Medulla oblongata (tissue), 1 donor: ENCODE results near the gene SAPCD2.

Experiments
- DNase-seq: peaks from one replicate; pipeline ENCODE4 v3.0.0-alpha.2; 2015; ENCODE audit errors: extremely low spot score

Gene SAPCD2

DNA sequence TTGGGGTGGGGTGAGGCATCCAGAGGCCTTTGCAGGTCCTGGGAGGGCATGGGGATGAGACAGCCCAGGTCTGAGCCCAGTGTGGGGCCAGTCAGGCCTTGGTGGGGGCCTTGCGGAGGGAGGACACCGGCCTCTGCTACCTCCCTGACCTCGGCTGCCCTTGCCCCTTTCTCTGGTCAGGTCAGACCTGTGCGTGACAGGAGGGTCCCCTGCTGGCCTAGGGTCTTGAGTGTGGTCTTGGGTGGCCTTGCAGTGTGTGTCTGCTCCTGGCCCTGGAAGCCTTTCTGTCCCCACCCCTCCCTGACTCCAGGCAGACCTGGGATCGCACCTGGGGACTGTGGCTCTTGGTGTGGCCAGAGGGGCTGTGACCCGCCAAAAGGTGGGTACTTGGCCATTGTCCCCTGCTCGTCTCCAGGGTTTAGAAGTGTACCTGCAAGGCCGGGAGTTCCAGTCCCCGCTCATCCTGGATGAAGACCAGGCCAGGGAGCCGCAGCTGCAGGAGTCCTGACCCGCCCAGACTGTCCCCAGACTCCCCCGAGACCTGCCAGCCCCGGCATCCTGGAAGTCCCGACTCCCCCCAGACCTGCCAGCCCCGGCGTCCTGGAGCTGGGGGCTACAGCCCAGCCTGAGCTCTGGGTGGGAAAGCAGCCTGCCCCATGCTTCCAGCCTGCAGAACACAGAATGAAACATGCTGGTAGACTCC, 12.0 kb upstream of the SAPCD2 start:
- DNase-seq, result no peak

DNA sequence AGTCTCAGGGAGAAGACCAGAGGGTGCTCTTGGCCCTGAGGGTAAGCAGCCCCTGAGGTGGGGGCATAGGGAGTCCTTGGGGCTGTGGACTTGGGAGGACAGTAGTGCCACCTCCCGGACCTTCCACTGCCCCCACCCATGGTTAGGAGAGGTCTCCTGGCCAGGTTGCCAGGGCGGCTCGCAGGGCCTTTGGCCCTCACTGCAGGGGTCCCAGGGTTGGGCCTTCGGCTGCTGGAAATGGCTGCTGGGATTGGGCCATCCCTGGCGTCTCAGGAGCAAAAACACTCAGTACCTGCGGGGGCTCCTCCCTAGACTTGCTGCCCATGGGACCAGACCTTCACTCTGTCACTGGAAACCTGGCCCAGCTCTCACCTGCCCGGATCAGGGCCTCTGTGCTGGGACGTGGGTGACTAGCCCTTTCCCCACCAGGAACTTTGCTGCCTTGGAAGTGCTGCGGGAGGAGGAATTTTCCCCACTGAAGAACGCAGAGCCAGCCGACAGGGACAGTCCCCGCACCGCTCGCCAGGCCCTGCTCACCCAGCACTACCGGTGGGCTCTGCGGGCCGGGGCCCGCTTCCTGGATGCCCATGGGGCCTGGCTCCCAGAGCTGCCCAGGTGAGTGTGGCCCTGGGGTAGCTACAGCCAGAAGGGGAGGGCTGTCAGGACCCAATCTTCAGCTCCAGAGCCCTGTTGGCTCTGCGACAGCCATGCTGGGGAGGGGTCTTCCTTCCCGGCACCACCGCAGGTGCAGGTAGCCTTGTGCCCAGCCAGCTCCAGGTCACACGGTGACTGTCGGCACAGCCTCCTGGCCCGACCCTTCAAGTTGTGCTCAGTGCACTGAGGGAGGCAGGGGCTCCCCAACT, 10.1 kb upstream of the SAPCD2 start:
- DNase-seq, result no peak

DNA sequence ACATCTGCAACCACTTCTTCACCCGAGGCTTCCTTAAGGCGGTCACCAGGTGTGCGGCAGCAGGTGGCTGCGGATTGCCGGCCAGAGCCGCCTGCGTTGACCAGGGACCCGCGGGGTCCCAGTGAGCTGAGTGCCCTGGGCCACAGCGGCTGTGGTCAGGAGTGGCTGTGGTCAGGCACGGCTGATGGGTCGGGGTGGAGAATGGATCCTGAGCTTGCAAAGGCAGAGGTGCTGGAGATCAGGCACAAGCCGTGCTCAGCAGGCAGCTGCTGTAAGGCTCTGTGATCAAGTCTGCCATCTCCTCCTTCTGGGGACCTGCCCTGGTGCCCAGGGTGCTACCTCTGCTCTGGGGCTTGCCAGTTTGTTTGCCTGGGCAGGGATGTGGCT, 9.0 kb upstream of the SAPCD2 start:
- no peak for DNase-seq

DNA sequence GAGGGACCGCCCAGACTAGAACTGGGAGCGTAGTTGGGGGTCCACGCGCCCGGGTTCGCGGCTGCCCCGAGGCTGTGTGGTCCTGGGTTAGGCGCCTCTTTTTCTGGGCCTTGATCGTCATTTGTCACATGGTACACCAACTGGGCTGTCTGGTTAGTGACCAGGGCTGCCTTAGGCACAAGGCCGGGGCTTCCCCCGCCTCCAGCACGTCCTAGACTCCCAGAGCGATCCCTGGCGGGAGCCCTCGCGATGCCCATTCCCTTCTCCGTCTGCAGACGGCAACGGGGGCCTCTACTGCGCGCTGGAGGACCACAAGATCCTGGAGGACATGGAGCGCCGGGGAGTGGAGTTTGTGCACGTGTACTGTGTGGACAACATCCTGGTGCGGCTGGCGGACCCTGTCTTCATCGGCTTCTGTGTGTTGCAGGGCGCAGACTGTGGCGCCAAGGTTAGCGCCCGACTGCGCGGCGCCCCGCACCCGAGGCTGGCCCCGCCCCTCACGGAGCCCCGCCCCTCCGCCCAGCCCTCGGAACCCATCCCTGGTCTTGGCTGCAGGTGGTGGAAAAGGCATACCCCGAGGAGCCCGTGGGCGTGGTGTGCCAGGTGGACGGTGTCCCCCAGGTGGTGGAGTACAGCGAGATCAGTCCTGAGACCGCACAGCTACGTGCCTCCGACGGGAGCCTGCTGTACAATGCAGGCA, 8.5 kb upstream of the SAPCD2 start:
- no peak for DNase-seq

DNA sequence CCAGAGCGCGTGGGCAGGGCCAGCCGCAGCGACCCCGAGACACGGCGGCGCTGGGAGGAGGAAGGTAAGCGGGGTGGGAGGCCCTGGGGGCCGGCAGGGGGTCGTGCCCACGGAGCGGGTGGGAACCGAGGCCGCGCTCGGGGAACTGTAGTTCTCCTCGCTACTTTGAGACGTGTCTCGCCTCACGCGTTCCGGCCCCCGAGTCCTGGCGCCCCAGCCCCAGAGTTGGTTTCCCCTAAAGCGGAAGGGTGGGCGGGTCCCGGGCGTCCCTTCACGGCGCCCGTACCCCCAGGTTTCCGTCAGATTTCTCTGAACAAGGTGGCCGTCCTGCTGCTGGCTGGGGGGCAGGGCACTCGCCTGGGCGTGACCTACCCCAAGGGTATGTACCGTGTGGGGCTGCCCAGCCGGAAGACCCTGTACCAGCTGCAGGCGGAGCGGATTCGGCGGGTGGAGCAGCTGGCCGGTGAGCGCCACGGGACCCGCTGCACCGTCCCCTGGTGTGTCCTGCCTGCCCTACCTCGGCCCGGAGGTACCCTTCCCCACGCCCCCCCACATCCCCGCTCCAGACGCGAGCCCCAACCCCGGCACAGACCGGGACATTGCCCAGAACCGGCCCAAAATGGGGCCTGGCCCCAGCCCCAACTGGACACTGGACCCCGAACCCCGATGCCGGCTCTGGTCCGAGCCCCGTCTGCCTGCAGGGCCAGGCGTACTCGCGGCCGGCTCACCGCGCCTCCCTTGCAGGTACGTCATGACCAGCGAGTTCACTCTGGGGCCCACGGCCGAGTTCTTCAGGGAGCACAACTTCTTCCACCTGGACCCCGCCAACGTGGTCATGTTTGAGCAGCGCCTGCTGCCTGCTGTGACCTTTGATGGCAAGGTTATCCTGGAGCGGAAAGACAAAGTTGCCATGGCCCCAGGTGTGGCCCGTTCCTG, 7.7 kb upstream of the SAPCD2 start:
- DNase-seq, result no peak

DNA sequence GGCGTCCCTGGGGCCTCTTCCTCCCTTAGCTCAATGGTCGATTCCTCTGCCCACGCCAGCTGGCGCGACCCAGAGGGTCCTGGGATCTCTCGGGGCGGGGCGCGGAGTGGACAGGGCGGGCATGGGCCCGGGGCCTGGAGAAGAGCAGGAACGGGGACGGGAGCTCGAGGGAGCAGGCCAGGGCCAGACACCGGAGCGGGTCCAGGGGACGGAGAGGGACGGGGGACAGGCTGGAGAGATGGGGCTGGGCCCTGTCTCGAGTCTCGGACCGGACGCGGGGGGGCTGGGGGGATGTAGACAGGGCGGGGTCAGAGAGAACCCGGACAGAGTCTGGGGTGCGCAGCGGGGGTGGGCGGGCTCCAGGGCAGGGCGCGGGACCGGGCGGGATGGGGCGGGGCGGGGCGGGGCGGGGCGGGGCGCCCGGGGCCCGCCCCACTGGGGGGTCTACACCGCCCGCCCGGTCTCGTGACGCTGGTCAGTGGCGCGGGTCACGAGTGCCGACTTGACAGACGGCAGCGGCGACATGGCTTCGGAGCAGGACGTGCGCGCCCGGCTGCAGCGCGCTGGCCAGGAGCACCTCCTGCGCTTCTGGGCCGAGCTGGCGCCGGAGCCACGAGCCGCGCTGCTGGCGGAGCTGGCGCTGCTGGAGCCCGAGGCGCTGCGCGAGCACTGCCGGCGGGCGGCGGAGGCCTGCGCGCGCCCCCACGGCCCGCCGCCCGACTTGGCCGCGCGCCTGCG, 6.8 kb upstream of the SAPCD2 start, which contains the start of gene UAP1L1:
Gene UAP1L1 (plus strand): TSS at position 508 of the 738 bp plus-strand sequence. CDS start 16 bp downstream, at position 524.
- DNase-seq, result peak; percentile 81

DNA sequence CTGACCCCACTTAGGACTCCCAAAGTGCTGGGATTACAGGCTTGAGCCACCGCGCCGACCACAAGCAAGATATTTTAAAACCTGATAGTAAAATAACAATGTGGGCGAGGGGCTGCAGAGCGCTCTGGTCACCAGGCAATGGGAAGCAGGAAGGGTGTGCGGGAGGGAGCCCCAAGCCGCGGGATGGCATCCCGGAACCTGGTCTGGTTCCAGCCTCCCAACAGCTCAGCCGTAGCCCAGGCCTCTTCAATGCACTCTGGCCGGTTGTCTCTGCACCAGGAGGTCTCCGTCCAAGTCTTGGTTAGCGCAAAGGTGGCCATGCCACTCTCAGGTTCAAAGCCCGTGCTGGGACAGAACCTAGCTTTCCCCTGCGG, 6.3 kb upstream of the SAPCD2 start:
- no peak for DNase-seq

DNA sequence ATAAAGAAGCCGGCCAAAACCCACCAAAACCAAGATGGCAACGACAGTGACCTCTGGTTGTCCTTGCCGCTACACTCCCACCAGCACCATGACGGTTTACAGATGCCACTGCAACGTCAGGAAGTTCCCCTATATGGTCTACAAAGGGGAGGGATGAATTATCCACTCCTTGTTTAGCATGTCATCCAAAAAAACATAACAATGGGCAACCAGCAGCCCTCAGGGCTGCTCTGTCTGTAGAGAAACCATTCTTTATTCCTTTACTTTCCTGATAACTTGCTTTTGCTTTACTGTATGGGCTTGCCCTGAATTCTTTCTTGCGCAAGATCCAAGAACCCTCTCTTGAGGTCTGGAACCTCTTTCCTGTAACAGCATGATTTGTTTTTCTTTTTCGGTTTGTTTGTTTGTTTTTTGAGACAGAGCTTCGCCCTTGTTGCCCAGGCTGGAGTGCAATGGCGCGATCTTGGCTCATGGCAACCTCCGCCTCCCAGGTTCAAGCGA, 5.0 kb upstream of the SAPCD2 start:
- DNase-seq, result no peak

DNA sequence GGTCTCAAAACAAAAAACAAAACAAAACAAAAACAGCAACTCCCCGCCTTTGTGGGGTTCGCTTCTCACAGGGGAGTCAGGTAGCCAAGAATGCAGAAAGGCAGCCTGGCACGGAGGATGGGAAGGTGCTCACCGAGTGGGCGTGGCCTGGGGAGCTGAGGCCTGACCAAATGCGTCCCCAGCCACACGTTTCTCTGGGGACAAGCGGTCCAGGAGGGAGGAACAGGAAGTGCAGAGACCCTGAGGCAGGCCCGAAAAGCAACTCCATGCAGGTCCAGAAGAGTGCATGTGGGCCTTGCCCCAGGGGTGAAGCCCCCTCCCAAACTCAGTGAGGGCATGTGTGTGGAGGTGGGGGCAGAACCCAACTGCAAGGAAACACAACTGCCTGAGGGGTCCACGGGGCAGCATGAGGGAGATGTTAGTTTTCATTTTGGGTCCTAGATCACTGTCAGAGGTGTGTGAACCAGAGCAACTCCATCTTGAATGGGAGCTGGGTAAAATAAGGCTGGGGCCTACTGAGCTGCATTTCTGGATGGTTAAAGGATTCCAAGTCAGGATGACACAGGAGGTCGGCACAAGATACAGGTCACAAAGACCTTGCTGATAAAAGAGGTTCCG, 4.4 kb upstream of the SAPCD2 start:
- DNase-seq, result no peak

DNA sequence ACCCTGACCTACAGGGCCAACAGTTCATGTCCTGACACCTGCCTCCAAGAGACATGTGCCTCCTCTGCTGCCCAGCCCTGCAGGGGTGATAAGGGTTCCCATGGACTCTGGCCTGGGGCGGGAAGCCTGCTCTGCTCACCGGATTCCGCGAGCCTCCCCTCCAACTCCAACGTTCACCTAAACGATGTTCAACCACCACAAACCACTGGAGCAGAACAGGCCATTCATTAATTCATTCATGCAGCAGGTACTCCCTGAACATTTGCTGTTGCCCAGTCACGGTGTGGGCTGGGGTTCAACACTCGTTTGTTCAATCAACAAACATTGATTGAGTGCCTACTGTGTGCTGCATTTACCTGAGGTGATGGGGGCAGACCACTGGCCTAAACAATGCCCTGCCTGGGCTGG, 3.6 kb upstream of the SAPCD2 start:
- no peak for DNase-seq

DNA sequence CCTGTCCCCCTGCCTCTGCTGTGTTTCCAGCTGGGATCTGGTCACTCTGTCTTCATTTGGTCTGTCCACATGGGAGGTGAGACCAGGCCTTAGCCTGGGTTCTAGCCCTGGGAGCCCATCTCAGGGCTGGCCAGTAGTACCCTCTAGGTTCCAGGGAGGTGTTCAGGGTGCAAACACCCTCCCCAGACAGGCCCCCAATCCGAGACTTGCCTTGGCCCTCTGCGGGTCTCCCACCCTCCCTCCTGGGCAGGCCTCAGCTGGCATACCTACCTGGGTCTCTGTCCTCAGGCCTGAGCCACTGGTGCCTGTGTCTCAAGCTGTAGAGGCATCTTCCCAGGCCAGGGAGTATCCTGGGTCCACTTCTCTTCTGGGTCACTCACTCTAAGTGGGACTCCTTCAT, 925 bp upstream of the SAPCD2 start:
- DNase-seq, result no peak

DNA sequence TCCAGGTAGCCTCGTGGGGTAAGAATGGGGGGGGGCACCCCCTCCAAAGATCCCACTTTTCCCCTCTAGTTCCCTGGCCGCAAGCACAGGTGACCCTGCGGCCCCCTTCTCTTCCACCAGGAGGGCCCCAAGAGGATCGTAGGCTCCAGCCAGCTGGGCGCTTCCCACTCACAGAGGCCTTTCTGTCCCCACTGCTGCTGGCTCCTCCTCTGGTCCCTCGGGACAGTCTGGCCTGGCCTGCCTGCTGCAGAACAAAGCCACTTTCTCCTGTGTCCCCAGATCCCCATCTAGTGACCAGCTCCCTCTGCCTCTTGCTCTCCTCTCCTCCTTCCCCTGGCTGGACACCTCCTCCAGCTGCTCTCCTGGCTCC, 534 bp upstream of the SAPCD2 start:
- DNase-seq, result peak; percentile 94

DNA sequence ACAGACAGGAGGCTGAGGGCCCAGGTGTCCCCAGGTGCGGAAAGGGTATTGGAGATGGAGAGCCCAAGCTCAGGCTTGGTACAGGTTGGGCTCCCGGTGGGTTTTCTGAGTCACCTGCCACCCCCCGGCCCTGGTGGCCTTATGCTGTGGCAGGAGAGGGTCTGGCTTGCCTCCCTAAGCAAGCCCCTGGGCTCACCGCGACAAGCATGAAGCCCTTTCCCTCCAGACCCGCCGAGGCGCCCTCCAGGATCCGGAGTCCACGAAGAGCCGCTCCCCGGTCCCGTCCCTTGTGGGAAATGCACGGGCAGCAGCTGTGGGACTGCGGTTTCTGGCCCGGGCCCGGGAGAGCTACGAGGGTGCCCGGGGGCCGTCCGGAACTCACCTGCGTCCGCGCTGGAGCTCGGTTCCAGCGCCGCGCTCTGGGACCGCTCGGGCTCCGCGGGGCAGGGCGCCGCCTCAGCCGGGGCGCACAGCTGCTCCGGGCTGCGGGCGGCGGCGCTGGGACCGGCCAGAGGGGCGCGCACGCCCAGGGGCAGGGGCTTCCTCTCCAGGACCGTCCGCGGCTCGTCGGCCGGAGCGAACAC, 757 bp downstream of the SAPCD2 start:
- DNase-seq, result no peak

DNA sequence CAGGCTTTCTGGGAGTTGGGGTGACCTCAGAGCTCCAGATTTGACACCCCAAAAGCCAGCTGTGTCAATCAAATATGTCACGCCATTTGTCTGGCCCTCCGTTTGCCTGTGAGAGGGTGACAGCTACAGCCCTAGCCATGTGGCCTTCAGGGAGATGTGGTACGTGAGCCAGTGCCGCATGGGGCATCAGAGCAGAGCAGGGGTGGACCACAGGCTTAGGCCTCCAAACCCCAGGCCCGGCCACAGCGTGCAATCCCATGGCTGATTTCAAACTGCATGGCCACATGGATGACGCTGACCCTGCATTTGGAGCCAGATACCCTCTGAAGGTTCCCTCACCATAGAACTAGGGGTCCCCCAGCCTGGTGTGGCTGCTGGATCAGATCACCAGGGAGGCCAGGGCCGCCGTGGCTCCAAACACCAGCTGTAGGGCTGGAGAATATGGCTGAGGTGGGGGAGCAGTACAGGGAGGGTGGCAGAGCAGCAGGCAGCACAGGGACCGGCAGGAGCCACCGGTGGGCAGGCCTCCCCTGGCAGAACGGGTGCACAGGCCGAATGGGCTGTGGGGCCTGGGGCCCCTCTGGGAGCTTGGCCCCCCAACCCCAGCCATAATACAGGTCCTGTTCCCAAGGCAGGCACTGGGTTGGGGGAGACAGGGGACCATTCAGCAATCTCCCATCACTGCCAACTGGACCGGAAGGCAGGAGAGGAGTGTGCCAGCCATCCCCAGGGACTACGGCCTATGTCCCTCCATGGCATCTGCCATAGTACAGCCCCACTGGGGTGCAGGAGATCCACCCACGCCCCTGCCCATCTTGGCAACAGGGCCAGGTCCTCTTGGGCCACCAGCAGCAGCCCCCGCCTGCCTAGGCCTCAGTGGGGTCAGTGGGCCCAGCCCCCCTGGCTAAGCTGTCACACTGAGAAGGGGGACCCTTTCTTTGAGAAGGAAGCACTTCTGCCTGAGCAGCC, 1.5 kb downstream of the SAPCD2 start:
- DNase-seq, result no peak

DNA sequence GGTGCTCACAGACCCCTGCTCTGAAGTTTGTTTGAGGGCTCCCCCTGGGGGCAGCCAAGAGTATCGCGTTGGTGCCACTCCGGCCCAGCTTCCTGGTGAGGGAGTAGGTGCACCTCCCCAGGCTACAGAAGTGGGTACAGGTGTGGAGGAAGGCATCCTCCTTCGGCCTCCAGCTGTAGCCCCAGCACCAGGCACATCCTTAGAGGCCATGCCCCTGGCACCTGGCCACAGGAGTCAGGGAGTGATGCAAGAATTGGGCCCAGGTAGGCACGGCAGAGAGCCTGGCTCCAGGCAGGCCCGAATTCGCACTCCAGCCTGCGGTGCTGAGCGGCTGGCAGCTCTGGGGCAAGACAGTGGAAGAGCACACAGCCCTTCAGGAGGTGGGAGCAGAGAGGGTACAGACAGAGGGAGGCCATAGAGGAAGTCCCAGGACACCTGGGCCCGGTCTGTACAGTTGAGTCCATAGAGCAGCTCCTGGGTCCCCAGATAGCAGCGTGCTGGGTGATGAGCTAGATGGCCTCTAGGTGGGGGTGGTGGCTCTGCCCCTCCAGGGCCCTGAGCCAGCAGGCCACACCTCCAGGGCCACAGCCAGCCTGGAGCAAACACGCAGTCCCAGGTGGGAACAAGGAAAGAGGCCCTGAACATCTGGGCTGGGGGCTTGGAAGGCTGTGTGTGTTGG, 2.4 kb downstream of the SAPCD2 start:
- peak; percentile 90 for DNase-seq

DNA sequence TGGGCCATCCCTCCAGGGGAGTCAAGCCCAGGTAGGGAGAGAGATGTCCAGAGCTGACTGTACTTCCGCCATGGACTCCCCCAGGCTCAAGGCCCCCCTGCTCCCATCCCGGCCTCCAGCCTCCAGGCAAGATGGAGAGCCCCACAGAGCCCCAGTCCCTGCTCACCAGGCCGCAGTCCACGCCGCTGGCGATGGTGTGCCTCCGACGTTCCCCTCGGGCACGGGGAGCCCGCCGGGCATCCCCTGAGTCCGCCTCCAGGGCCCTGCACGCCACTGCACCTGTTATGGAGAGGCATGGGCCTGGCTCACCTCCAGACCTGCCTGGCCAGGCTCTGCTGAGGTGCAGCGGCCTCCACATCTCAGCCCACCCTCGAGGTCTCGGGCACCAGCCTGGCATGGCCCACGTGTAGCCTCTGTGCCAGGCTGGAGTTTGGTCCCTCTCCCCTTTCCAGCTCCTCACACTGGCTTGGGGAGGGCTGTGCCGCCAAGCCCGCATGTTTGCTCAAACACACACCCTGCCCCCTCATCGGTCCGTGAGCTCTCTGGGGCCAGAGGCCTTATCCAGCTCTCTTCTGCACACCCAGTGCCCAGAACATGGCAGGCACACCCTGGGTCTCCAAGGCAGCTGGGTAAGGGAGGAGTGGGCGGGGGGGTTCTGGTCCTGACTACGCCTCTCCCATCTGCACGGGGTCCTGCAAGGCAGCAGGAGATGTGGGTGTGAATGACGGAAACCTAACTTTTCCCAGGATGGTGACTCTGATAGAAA, 4.1 kb downstream of the SAPCD2 start:
- DNase-seq, result no peak

DNA sequence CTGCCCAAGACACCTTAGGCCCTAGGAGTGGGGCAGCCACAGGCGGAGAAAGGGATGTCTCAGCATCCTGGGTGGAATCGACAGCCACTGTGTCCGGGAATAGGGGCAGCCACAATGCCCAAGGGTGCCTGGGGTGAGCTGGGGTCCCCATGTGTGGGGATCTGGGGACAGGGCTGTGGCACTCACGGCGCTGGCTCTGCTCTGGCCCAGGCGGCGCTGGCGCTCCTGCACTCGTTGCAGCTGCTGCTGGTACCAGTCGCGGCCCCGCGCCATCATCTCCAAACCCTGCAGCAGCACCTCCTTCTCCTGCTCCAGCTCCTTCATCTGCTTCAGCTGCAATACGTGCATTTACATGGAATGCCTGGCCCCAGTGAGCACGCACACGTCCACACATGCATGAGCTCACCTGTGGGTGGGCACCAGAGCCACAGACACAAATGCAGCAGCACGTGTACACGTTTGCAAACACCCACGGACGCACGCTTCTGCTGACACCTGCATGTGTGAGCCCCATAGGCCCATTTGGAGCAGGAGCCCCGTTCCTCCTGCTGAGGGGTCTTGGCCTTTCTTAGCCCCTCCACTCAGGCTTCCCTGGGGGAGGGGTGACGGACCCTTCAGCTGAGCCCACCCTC, 4.9 kb downstream of the SAPCD2 start:
- DNase-seq, result no peak
